GM12878 (cell line): ENCODE results near the gene ARPC1A. TPM values are rescaled to one million over a fixed set of nuclear protein-coding genes. Genes with fewer than 3 reads are reported as not detected.
"Not testable (repeated sequence)": the region's sequence is repeated elsewhere in the genome, so short reads cannot be mapped to it uniquely, and the experiment has no call there.

Source experiments
- ATAC-seq: fragments of 200-7000 bp; cut with Tn5 transposase; 3 replicates; pipeline ENCODE4 v1.9.1; 2020; ENCODE audit warnings: mild to moderate bottlenecking, moderate library complexity
- BruUV-seq: library from RNA; stranded (reverse); fragments of 400-500 nt; replicated peaks from 2 replicates; lab custom pipeline; 2021; lab: Mats Ljungman, UMichigan
- CTCF ChIA-PET: fragments of 300-600 bp; sonication (Branson Sonifier 250); formaldehyde crosslinking; extraction: SDS; loops from one replicate; lab custom pipeline; 2021; ENCODE audit warnings: inconsistent platforms; lab: Yijun Ruan, JAX
- POLR2A ChIA-PET: fragments of 350-600 bp; formaldehyde crosslinking; extraction: SDS; loops from one replicate; lab custom pipeline; 2021; ENCODE audit warnings: inconsistent platforms; lab: Charles Lee
- RAD21 ChIA-PET: fragments of 300-600 bp; sonication (Branson Sonifier 250); formaldehyde crosslinking; loops from one replicate; lab custom pipeline; 2023; ENCODE audit warnings: antibody characterized with exemption; ENCODE audit not compliant: unreplicated experiment; lab: Charles Lee
- SMC1A ChIA-PET: fragments of 300-600 bp; sonication (Branson Sonifier 250); formaldehyde crosslinking; loops from one replicate; lab custom pipeline; 2023; ENCODE audit not compliant: unreplicated experiment, uncharacterized antibody; lab: Charles Lee
- DNase-seq: peaks from one replicate; pipeline ENCODE4 v3.0.0-alpha.2; 2011; ENCODE audit warnings: low read depth, low spot score
- FAIRE-seq: peaks from 3 replicates; lab custom pipeline; 2011; peaks lifted over from hg19 to GRCh38; lab: Jason Lieb, UNC
- H2AFZ ChIP-seq: 2 replicates; pipeline ENCODE4 v1.6.0; 2011; ENCODE audit warnings: low read depth, low read length, control low read depth; ENCODE audit not compliant: control insufficient read depth
- H3K27ac ChIP-seq: 2 replicates; pipeline ENCODE4 v1.5.1; 2011; ENCODE audit warnings: control low read depth; ENCODE audit not compliant: control insufficient read depth, insufficient read depth
- H3K27me3 ChIP-seq, 2 experiments: replicated peaks in 1 of 2; 2 replicates each; pipeline versions ENCODE4 v1.6.0 to v1.6.1; 2011; ENCODE audit warnings: low read length in 1 of 2; ENCODE audit not compliant: control insufficient read depth in 2 of 2, insufficient read depth in 2 of 2
- H3K36me3 ChIP-seq, 2 experiments: 2 replicates each; pipeline ENCODE4 v1.5.1; 2011; ENCODE audit warnings: low read length in 1 of 2; ENCODE audit not compliant: control insufficient read depth in 2 of 2, insufficient read depth in 2 of 2
- H3K4me1 ChIP-seq: 2 replicates; pipeline ENCODE4 v1.6.1; 2011; ENCODE audit warnings: mild to moderate bottlenecking, low read length, moderate library complexity, mixed read lengths; ENCODE audit not compliant: control insufficient read depth, insufficient read depth
- H3K4me2 ChIP-seq: 2 replicates; pipeline ENCODE4 v1.6.0; 2011; ENCODE audit warnings: control low read depth; ENCODE audit not compliant: control insufficient read depth, insufficient read depth
- H3K4me3 ChIP-seq: fragments of 200-600 bp; sonication (generic); 2 replicates; pipeline ENCODE4 v1.5.1; 2016
- H3K79me2 ChIP-seq: 2 replicates; pipeline ENCODE4 v1.6.0; 2011; ENCODE audit warnings: low read length; ENCODE audit not compliant: control insufficient read depth, insufficient read depth
- H3K9ac ChIP-seq: 2 replicates; pipeline ENCODE4 v1.8.0; 2011; ENCODE audit warnings: low read length, control low read depth, mixed read lengths; ENCODE audit not compliant: control insufficient read depth, insufficient read depth
- H3K9me3 ChIP-seq: replicated peaks from 3 replicates; pipeline ENCODE4 v1.5.1; 2011; ENCODE audit warnings: mild to moderate bottlenecking, low read length; ENCODE audit not compliant: control insufficient read depth, insufficient read depth
- H4K20me1 ChIP-seq: 2 replicates; pipeline ENCODE4 v1.6.0; 2011; ENCODE audit not compliant: control insufficient read depth, insufficient read depth
- CBFB ChIP-seq: IDR thresholded peaks from 2 replicates; pipeline ENCODE4 v1.6.1; 2016; ENCODE audit warnings: antibody characterized with exemption, low read depth
- CBX3 ChIP-seq: fragments of 200-600 bp; sonication (generic); IDR thresholded peaks from 2 replicates; pipeline ENCODE4 v1.6.1; 2016; ENCODE audit warnings: low read depth, borderline replicate concordance
- EED ChIP-seq: sonication (generic); IDR thresholded peaks from 2 replicates; pipeline ENCODE4 v1.6.1; 2016; ENCODE audit warnings: antibody characterized with exemption, low read depth
- ESRRA ChIP-seq: IDR thresholded peaks from 2 replicates; pipeline ENCODE4 v1.6.1; 2012; ENCODE audit warnings: mild to moderate bottlenecking, low read length, improper control_type of control experiment
- PBX3 ChIP-seq: IDR thresholded peaks from 2 replicates; pipeline ENCODE4 v1.6.1; 2011; ENCODE audit warnings: mild to moderate bottlenecking, low read depth, low read length, moderate library complexity; ENCODE audit not compliant: insufficient replicate concordance
- POLR2A ChIP-seq: IDR thresholded peaks from 2 replicates; pipeline ENCODE4 v1.6.1; 2011; ENCODE audit warnings: low read depth, mild to moderate bottlenecking, low read length
- SP1 ChIP-seq: IDR thresholded peaks from one replicate; pipeline ENCODE4 v1.6.1; 2011; ENCODE audit warnings: low read depth, low read length
- ZNF687 ChIP-seq: fragments of 450-650 bp; IDR thresholded peaks from 2 replicates; pipeline ENCODE4 v1.6.1; 2017; ENCODE audit warnings: mild to moderate bottlenecking, moderate library complexity
- WGBS: methylation state at CpG from one replicate; pipeline ENCODE4 v1.1.6; 2016; ENCODE audit warnings: low lambda C conversion rate; ENCODE audit not compliant: insufficient replicate concordance, insufficient coverage; ENCODE audit errors: missing lambda C conversion rate; 5-methylcytosine and 5-hydroxymethylcytosine counted together
- in situ Hi-C: fragments of 300-500 bp; cut with MboI; formaldehyde crosslinking; loops from 9 replicates; pipeline ENCODE4 v1.14.3; 2018; ENCODE audit warnings: mixed read lengths
- intact Hi-C: fragments of 100-400 bp; cut with micrococcal nuclease; formaldehyde crosslinking; loops from one replicate; pipeline ENCODE4 v1.14.2; 2022; ENCODE audit not compliant: unreplicated experiment
- polyA plus RNA-seq, 11 experiments: library from polyadenylated mRNA; depleted of rRNA in 4 of 11; unstranded in 6 of 11; stranded (reverse) in 5 of 11; fragments of >200 nt; fragmentation: Nextera tagmentation in 4 of 11; fragmentation: Illumina TruSeq in 1 of 11; extraction: Ambion mirVana in 4 of 11; extraction: Trizol in 1 of 11; gene quantifications; 1 replicate in 1 of 11; 2 replicates in 10 of 11; pipeline versions ENCODE4 v1.2.1 to v1.2.3, GENCODE V29; 2011 to 2016; ENCODE audit warnings: inconsistent platforms in 2 of 11, missing spikeins in 2 of 11, low read depth in 1 of 11
- total RNA-seq, 4 experiments: library from RNA; depleted of rRNA in 3 of 4; stranded (reverse); fragments of >200 nt in 3 of 4; fragmentation: Illumina TruSeq in 1 of 4; extraction: Trizol in 1 of 4; gene quantifications; 2 replicates each; pipeline versions ENCODE4 v1.2.1 to v1.2.3, GENCODE V29; 2013 to 2021

The ARPC1A gene
- total and polyA plus RNA-seq, 10 of the 15 experiments (the other 5 are each of a cell fraction or from before 2014, with no cell fraction given), result 42.3 to 152 (median 72.1) TPM

GRCh38 chr7:99344061-99344647 is 18.5 kb downstream of the ARPC1A start:
- DNase-seq, result no peak
- in situ Hi-C loops, result no loop called here
- FAIRE-seq, result no peak
- WGBS, result 89% methylated on average over 13 of the region's 13 CpGs
- Histone ChIP-seq H3K79me2 (no peaks in the 10 kb centered on the region), H3K4me2 (no peak overlapping the region), H3K4me3 (no peak overlapping the region), H3K9me3 (no peaks in the 10 kb centered on the region), H3K27ac (no peak overlapping the region), H3K27me3 (no peaks in the 10 kb centered on the region), H4K20me1 (no peaks in the 10 kb centered on the region), H3K4me1 (no peaks in the 10 kb centered on the region), H3K9ac (no peak overlapping the region), H2AFZ (no peak overlapping the region), H3K36me3 (peaks cover 10 to 39% of the 10 kb centered on the region in 2 experiments)
- intact Hi-C loops, result no loop called here
- ChIA-PET RAD21 (no interaction called here), CTCF (interaction anchor here (0.5 to 1.2 kb wide), 2 partner anchors 18 to 34 kb away, joined by 3 to 4 read pairs; no protein-coding TSS in a partner anchor), SMC1A (no interaction called here), POLR2A (no interaction called here)
- BruUV-seq, result no TSS peak
- ATAC-seq, result no peak
- TF ChIP-seq EED (no peak), CBFB (no peak), PBX3 (no peak), ZNF687 (no peak), SP1 (no peak), POLR2A (peak; percentile 37), CBX3 (no peak), ESRRA (no peak)

- H3K27me3 ChIP-seq, in situ Hi-C loops, RAD21 ChIA-PET, DNase-seq, intact Hi-C loops, H2AFZ ChIP-seq, H4K20me1 ChIP-seq, H3K4me2 ChIP-seq, FAIRE-seq, ATAC-seq, BruUV-seq, H3K9ac ChIP-seq, H3K4me1 ChIP-seq, H3K79me2 ChIP-seq, SMC1A ChIA-PET, H3K9me3 ChIP-seq, H3K4me3 ChIP-seq, POLR2A ChIA-PET, H3K27ac ChIP-seq: not testable (repeated sequence)
- WGBS, result 94% methylated on average over 3 of the region's 3 CpGs
- peaks cover 15 to 26% of the 10 kb centered on the region in 2 experiments for H3K36me3 ChIP-seq
- CTCF ChIA-PET, result interaction anchor here (0.6 to 1.2 kb wide), 2 partner anchors 36 to 1330 kb away, joined by 3 to 4 read pairs; no protein-coding TSS in a partner anchor
These were observed 24.9 kb downstream of the ARPC1A start for GRCh38 chr7:99350641-99351040.
